ENCODE data around the gene SEC62. TPM values are rescaled to one million over a fixed set of nuclear protein-coding genes. Genes with fewer than 3 reads are reported as not detected.

SEC62 gene
- total and polyA plus RNA-seq, 9 of the 15 experiments (the other 6 are each of a cell fraction or from before 2014, with no cell fraction given) = 34.5 to 152 (median 51.8) TPM

DNA sequence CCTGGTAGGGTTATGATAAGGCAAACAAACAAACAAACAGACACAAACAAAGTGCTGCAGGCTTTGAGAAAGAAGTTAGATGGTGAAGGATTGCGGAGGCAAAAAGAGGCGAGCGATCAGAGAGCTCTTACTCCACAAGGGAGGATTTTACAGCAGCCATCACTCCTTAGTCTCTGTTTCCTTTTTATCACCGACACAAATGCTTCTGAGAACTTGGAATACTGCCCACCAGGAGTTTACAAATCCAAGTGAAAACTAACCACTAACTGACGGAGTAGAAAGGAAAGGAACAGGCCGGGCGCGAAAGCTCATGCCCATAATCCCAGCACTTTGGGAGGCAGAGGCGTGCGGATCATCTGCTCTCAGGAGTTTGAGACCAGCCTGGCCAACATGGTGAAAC, 35.6 kb downstream of the SEC62 start (continued):
- TF ChIP-seq, protein P1, sequence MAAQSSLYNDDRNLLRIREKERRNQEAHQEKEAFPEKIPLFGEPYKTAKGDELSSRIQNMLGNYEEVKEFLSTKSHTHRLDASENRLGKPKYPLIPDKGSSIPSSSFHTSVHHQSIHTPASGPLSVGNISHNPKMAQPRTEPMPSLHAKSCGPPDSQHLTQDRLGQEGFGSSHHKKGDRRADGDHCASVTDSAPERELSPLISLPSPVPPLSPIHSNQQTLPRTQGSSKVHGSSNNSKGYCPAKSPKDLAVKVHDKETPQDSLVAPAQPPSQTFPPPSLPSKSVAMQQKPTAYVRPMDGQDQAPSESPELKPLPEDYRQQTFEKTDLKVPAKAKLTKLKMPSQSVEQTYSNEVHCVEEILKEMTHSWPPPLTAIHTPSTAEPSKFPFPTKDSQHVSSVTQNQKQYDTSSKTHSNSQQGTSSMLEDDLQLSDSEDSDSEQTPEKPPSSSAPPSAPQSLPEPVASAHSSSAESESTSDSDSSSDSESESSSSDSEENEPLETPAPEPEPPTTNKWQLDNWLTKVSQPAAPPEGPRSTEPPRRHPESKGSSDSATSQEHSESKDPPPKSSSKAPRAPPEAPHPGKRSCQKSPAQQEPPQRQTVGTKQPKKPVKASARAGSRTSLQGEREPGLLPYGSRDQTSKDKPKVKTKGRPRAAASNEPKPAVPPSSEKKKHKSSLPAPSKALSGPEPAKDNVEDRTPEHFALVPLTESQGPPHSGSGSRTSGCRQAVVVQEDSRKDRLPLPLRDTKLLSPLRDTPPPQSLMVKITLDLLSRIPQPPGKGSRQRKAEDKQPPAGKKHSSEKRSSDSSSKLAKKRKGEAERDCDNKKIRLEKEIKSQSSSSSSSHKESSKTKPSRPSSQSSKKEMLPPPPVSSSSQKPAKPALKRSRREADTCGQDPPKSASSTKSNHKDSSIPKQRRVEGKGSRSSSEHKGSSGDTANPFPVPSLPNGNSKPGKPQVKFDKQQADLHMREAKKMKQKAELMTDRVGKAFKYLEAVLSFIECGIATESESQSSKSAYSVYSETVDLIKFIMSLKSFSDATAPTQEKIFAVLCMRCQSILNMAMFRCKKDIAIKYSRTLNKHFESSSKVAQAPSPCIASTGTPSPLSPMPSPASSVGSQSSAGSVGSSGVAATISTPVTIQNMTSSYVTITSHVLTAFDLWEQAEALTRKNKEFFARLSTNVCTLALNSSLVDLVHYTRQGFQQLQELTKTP (IDR thresholded peaks at IDR 0.05; ENCODE audit: low read depth in 1 of 2, partially characterized antibody in 2 of 2) = no peak
- TF ChIP-seq YY1 (IDR thresholded peaks at IDR 0.05; ENCODE audit: borderline replicate concordance in 1 of 3, control insufficient read depth in 1 of 3, extremely low read depth in 1 of 3, insufficient read depth in 3 of 3, insufficient read length in 1 of 3, insufficient replicate concordance in 2 of 3, low read depth in 1 of 3, low read length in 2 of 3) (no peak), ZNF232 (CRISPR knock-in tag; IDR thresholded peaks at IDR 0.05) (no peak), SIN3B (IDR thresholded peaks at IDR 0.05; ENCODE audit: low read depth) (no peak), MYC (IDR thresholded peaks at IDR 0.05; ENCODE audit: low read depth, low read length) (no peak), MYC (CRISPR knock-in tag; IDR thresholded peaks at IDR 0.05; ENCODE audit: borderline replicate concordance, low read depth) (no peak), MTA3 (IDR thresholded peaks at IDR 0.05; ENCODE audit: borderline replicate concordance) (no peak)
- TF ChIP-seq, protein P2, sequence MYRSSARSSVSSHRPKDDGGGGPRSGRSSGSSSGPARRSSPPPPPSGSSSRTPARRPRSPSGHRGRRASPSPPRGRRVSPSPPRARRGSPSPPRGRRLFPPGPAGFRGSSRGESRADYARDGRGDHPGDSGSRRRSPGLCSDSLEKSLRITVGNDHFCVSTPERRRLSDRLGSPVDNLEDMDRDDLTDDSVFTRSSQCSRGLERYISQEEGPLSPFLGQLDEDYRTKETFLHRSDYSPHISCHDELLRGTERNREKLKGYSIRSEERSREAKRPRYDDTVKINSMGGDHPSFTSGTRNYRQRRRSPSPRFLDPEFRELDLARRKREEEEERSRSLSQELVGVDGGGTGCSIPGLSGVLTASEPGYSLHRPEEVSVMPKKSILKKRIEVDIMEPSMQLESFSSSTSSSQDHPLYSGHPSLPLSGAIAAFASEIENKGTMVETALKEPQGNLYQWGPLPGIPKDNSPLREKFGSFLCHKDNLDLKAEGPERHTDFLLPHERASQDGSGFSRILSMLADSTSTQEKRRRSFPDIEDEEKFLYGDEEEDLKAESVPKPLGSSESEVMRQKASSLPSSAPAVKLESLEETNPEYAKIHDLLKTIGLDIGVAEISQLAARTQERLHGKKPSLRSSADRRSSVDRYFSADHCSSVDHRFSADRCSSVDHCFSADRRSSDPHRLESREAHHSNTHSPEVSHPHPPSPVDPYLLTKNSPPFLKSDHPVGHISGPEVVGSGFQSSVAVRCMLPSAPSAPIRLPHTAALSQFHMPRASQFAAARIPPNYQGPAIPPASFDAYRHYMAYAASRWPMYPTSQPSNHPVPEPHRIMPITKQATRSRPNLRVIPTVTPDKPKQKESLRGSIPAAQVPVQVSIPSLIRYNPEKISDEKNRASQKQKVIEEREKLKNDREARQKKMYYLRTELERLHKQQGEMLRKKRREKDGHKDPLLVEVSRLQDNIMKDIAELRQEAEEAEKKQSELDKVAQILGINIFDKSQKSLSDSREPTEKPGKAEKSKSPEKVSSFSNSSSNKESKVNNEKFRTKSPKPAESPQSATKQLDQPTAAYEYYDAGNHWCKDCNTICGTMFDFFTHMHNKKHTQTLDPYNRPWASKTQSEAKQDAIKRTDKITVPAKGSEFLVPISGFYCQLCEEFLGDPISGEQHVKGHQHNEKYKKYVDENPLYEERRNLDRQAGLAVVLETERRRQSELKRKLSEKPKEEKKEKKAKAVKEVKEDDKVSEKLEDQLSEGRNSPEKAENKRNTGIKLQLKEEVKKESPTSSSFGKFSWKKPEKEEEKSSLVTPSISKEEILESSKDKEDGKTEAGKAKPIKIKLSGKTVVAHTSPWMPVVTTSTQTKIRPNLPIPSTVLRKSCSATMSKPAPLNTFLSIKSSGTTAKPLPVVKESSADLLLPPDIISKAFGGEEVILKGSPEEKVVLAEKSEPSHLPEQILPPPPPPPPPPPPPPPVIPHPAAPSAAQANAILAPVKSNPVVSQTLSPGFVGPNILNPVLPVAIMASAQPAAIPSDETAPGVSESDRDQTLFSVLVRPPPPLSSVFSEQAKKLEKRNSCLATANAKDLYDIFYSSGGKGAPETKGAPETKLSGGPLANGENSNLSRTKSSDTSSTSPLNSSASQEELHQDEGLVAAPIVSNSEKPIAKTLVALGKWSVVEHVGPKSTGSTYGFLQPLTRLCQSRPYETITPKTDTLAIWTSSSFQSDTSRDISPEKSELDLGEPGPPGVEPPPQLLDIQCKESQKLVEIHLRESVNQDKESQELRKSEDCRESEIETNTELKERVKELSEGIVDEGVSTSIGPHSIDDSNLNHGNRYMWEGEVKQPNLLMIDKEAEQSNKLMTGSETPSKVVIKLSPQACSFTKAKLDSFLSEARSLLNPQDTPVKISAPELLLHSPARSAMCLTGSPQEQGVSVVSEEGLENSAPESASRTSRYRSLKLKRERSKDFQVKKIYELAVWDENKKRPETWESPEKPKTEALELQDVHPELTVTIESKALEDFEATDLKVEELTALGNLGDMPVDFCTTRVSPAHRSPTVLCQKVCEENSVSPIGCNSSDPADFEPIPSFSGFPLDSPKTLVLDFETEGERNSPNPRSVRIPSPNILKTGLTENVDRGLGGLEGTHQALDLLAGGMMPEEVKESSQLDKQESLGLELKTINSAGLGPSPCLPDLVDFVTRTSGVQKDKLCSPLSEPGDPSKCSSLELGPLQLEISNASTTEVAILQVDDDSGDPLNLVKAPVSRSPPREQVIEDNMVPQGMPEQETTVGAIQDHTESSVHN (IDR thresholded peaks at IDR 0.05; ENCODE audit: borderline replicate concordance in 1 of 2, low read depth in 1 of 2) = no peak
